ENCODE results near the gene IL2RA. TPM values are rescaled to one million over a fixed set of nuclear protein-coding genes. Genes with fewer than 3 reads are reported as not detected.

Gene IL2RA
- total and polyA plus RNA-seq, 2 donors (not counting 1 experiment from before 2014, with no cell fraction given), result 7.2 to 56.7 TPM

DNA sequence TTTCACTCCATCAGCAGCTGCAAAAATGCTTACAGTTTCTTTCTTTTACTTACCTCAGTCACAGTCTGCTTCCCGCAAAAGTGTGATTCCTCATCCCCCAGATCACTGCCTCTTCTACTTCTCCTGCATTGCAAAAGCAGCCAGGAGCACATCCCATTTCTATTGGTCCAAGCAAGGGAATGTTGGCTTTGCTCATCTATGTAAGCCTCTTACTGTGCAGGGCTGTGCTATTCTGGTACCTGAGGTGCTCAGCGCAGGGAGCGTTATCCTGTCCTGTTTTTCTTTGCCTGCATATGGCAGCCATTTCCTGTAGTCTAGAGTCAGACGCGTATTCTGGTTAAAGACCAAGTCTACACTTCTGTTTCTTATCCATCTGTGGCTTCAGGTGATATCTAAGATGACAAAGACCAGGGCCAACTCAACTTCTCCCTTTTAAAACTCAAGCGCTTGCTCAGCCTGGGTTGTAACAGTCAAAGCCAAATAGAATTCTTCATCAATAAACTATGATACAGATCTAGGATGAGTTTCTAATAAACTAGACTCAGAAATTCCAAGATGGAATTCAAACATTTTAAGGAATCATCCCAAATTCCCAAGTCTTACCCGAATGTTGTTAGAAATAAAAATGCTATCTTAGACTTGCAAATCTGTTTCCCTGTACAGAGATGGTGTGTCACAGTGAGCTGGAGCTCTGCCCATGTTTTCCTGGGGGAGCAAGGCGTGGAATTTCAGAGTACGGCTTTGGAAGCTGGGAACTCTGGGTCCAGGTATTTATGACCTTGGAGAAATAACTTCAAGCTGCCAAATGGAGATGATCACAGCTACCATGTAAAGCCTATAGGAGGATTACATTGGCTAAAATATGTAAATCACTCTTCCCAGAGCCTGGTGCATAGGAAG lies 20.6 kb upstream of the IL2RA start:
- Histone ChIP-seq H3K9ac (ENCODE audit: low read length) (no peak overlapping the region), H3K36me3 (replicated peaks in 1 of 2; ENCODE audit: control extremely low read depth in 1 of 2, control insufficient read depth in 1 of 2, extremely low read depth in 1 of 2, insufficient read depth in 2 of 2, low read length in 1 of 2) (no peaks in the 10 kb centered on the region), H3K4me3 (ENCODE audit: control extremely low read depth in 1 of 5, extremely low read depth in 1 of 5, insufficient read depth in 1 of 5, low read depth in 2 of 5, low read length in 4 of 5) (no peak overlapping the region), H3K79me2 (ENCODE audit: control insufficient read depth, insufficient read depth, low read length) (no peaks in the 10 kb centered on the region), H3K4me2 (replicated peaks; ENCODE audit: low read depth, low read length, poor library complexity, severe bottlenecking) (no peak overlapping the region), H3K9me3 (ENCODE audit: control extremely low read depth in 1 of 3, control insufficient read depth in 2 of 3, insufficient read depth in 1 of 3, low read length in 2 of 3) (no peaks in the 10 kb centered on the region), H3K4me1 (ENCODE audit: control insufficient read depth in 2 of 2, insufficient read depth in 2 of 2, low read length in 2 of 2) (peaks cover 14 to 15% of the 10 kb centered on the region in 2 donors), H3K27me3 (replicated peaks in 1 of 4; ENCODE audit: control extremely low read depth in 1 of 4, control insufficient read depth in 3 of 4, insufficient read depth in 4 of 4, low read length in 3 of 4) (no peaks in the 10 kb centered on the region), H4K20me1 (ENCODE audit: control insufficient read depth, insufficient read depth, low read length, poor library complexity, severe bottlenecking) (no peaks in the 10 kb centered on the region), H2AFZ (ENCODE audit: insufficient read depth, low read depth, low read length, poor library complexity, severe bottlenecking) (no peak overlapping the region), H3K27ac (ENCODE audit: low read length in 2 of 2) (no peak overlapping the region)
- TF ChIP-seq EZH2 (IDR thresholded peaks at IDR 0.05; ENCODE audit: borderline replicate concordance, insufficient read depth, low read depth, low read length, poor library complexity, severe bottlenecking), result no peak
- TF ChIP-seq CTCF (IDR thresholded peaks at IDR 0.05), result no peak
- 75% methylated on average over 8 of the region's 9 CpGs for WGBS (ENCODE audit: insufficient coverage)
- no peak for ATAC-seq (ENCODE audit: low read depth)
- Mint-ChIP-seq H3K4me1 (peaks cover 21% of the 10 kb centered on the region), H3K27ac (no peak overlapping the region), H3K9me3 (ENCODE audit: insufficient read depth) (no peaks in the 10 kb centered on the region), H3K4me3 (no peak overlapping the region), H3K27me3 (no peaks in the 10 kb centered on the region)
- no peak for DNase-seq
- ChIA-PET POLR2A (interaction anchor here (1.1 kb wide), 1 partner anchor 22 kb away, joined by 3 read pairs; no protein-coding TSS in a partner anchor), CTCF (interaction anchor here (0.6 to 7.8 kb wide), 7 partner anchors 11 to 319 kb away, joined by 3 to 186 read pairs (median 8); no protein-coding TSS in a partner anchor)
- intact Hi-C loops (cut with micrococcal nuclease), result no loop called here

GRCh38 chr10:6080417-6080973 lies 18.3 kb upstream of the IL2RA start:
- WGBS (ENCODE audit: insufficient coverage), result 100% methylated on average over 1 of the region's 4 CpGs
- ATAC-seq (ENCODE audit: low read depth) (no peak), DNase-seq (no peak)
- Mint-ChIP-seq H3K4me3 (no peak overlapping the region), H3K9me3 (ENCODE audit: insufficient read depth) (no peaks in the 10 kb centered on the region), H3K4me1 (peaks cover 3% of the 10 kb centered on the region), H3K27me3 (no peaks in the 10 kb centered on the region), H3K27ac (no peak overlapping the region)
- TF ChIP-seq CTCF (IDR thresholded peaks at IDR 0.05) (no peak), EZH2 (IDR thresholded peaks at IDR 0.05; ENCODE audit: borderline replicate concordance, insufficient read depth, low read depth, low read length, poor library complexity, severe bottlenecking) (no peak)
- H3K4me1 ChIP-seq (ENCODE audit: control insufficient read depth in 2 of 2, insufficient read depth in 2 of 2, low read length in 2 of 2), result no peaks in the 10 kb centered on the region
- no peaks in the 10 kb centered on the region for H3K79me2 ChIP-seq (ENCODE audit: control insufficient read depth, insufficient read depth, low read length)
- CTCF ChIA-PET, result interaction anchor here (1.1 to 7.8 kb wide), 4 partner anchors 8 to 321 kb away, joined by 3 to 163 read pairs (median 4); no protein-coding TSS in a partner anchor
- H3K9ac ChIP-seq (ENCODE audit: low read length), result no peak overlapping the region
- no peak overlapping the region for H3K27ac ChIP-seq (ENCODE audit: low read length in 2 of 2)
- intact Hi-C loops (cut with micrococcal nuclease), result no loop called here
- H3K4me2 ChIP-seq (replicated peaks; ENCODE audit: low read depth, low read length, poor library complexity, severe bottlenecking), result no peak overlapping the region
- H3K36me3 ChIP-seq (replicated peaks in 1 of 2; ENCODE audit: control extremely low read depth in 1 of 2, control insufficient read depth in 1 of 2, extremely low read depth in 1 of 2, insufficient read depth in 2 of 2, low read length in 1 of 2), result no peaks in the 10 kb centered on the region
- no peaks in the 10 kb centered on the region for H3K9me3 ChIP-seq (ENCODE audit: control extremely low read depth in 1 of 3, control insufficient read depth in 2 of 3, insufficient read depth in 1 of 3, low read length in 2 of 3)
- no peaks in the 10 kb centered on the region for H3K27me3 ChIP-seq (replicated peaks in 1 of 4; ENCODE audit: control extremely low read depth in 1 of 4, control insufficient read depth in 3 of 4, insufficient read depth in 4 of 4, low read length in 3 of 4)
- H3K4me3 ChIP-seq (ENCODE audit: control extremely low read depth in 1 of 5, extremely low read depth in 1 of 5, insufficient read depth in 1 of 5, low read depth in 2 of 5, low read length in 4 of 5), result no peak overlapping the region
- POLR2A ChIA-PET, result no interaction called here
- H4K20me1 ChIP-seq (ENCODE audit: control insufficient read depth, insufficient read depth, low read length, poor library complexity, severe bottlenecking), result no peaks in the 10 kb centered on the region
- H2AFZ ChIP-seq (ENCODE audit: insufficient read depth, low read depth, low read length, poor library complexity, severe bottlenecking), result no peak overlapping the region
